Upper lobe of left lung (tissue), 6 donors: ENCODE measurements around the gene OR6B2. TPM values are rescaled to one million over a fixed set of nuclear protein-coding genes. Genes with fewer than 3 reads are reported as not detected.

Experiments used
- ATAC-seq, 2 donors: fragments of 200-7000 bp; cut with Tn5 transposase; one replicate each; pipeline ENCODE4 v1.9.1; 2022; ENCODE audit warnings: mild to moderate bottlenecking in 2 of 2, moderate library complexity in 2 of 2; ENCODE audit not compliant: low FRiP score in 2 of 2
- DNase-seq, 2 donors: peaks; one replicate each; pipeline ENCODE4 v3.0.0-alpha.2; 2019 to 2020
- H3K27ac ChIP-seq, 4 donors: fragments of 200-600 bp; sonication (generic); one replicate each; pipeline ENCODE4 v1.5.1; 2016 to 2019
- H3K27me3 ChIP-seq, 4 donors: fragments of 200-600 bp; sonication (generic); one replicate each; pipeline ENCODE4 v1.5.1; 2017 to 2019
- H3K36me3 ChIP-seq, 4 donors: fragments of 200-600 bp; sonication (generic); one replicate each; pipeline ENCODE4 v1.5.1; 2016 to 2019
- H3K4me1 ChIP-seq, 4 donors: fragments of 200-600 bp; sonication (generic); one replicate each; pipeline ENCODE4 v1.5.1; 2018 to 2019
- H3K4me3 ChIP-seq, 4 donors: fragments of 200-600 bp; sonication (generic); one replicate each; pipeline ENCODE4 v1.5.1; 2017 to 2019; ENCODE audit warnings: mild to moderate bottlenecking in 2 of 4, moderate library complexity in 1 of 4
- H3K9me3 ChIP-seq, 4 donors: fragments of 200-600 bp; sonication (generic); one replicate each; pipeline ENCODE4 v1.5.1; 2018 to 2019
- CTCF ChIP-seq, 6 experiments: fragments of 450-650 bp in 4 of 6; fragments of 200-600 bp in 2 of 6; sonication (generic) in 2 of 6; IDR thresholded peaks; one replicate each; pipeline ENCODE4 v1.5.1; 2016 to 2019; ENCODE audit warnings: antibody characterized with exemption in 6 of 6
- EP300 ChIP-seq, 4 donors: sonication (generic); formaldehyde crosslinking; IDR thresholded peaks; one replicate each; pipeline ENCODE4 v1.5.1; 2017; ENCODE audit warnings: antibody characterized with exemption in 4 of 4, control low read depth in 2 of 4
- POLR2A ChIP-seq, 4 donors: fragments of 450-650 bp; IDR thresholded peaks; one replicate each; pipeline ENCODE4 v1.5.1; 2016 to 2017; ENCODE audit warnings: antibody characterized with exemption in 4 of 4, mild to moderate bottlenecking in 2 of 4
- POLR2AphosphoS5 ChIP-seq, 2 donors: sonication (generic); formaldehyde crosslinking; IDR thresholded peaks; one replicate each; pipeline ENCODE4 v1.5.1; 2017; ENCODE audit warnings: antibody characterized with exemption in 2 of 2
- WGBS, 2 donors: methylation state at CpG; one replicate each; pipeline ENCODE4 v1.1.5; 2017 to 2018; 5-methylcytosine and 5-hydroxymethylcytosine counted together
- total RNA-seq, 6 donors: library from RNA; depleted of rRNA in 4 of 6; stranded (reverse); fragments of >200 nt in 4 of 6; gene quantifications; one replicate each; pipeline versions ENCODE4 v1.1.0 to v1.2.1, GENCODE V29; 2016 to 2021
- donor health status: DM: no; HTN: no; CAD: no; lungs with moderate emphysema.
- donor health status: DM: no; HTN: yes; CAD: no; lungs with severe emphysema.

OR6B2 gene
- total RNA-seq, 6 donors from 2014 or later: not detected

- no peak overlapping the region for H3K4me3 ChIP-seq
- no peaks in the 10 kb centered on the region for H3K9me3 ChIP-seq
- no peaks in the 10 kb centered on the region for H3K27me3 ChIP-seq
- TF ChIP-seq EP300 (IDR thresholded peaks at IDR 0.05) (no peak), POLR2AphosphoS5 (IDR thresholded peaks at IDR 0.05) (no peak), CTCF (IDR thresholded peaks at IDR 0.05) (no peak), POLR2A (IDR thresholded peaks at IDR 0.05) (no peak)
- no peaks in the 10 kb centered on the region for H3K4me1 ChIP-seq
- DNase-seq (no peak), ATAC-seq (no peak)
- WGBS, 2 donors: 25 to 44% methylated on average over 5 of the region's 5 CpGs
- H3K36me3 ChIP-seq: no peaks in the 10 kb centered on the region
- H3K27ac ChIP-seq: no peak overlapping the region
These were observed 3.1 kb upstream of the OR6B2 start for GRCh38 chr2:240033330-240033678.

GRCh38 chr2:240032406-240033329, 2.4 kb upstream of the OR6B2 start:
- no peak for DNase-seq
- Histone ChIP-seq H3K27me3 (no peaks in the 10 kb centered on the region), H3K9me3 (no peaks in the 10 kb centered on the region), H3K4me1 (no peaks in the 10 kb centered on the region), H3K36me3 (no peaks in the 10 kb centered on the region), H3K27ac (no peak overlapping the region), H3K4me3 (no peak overlapping the region)
- peak in 1 of 2 donors; percentile 38 for ATAC-seq
- no peak for TF ChIP-seq POLR2AphosphoS5 (IDR thresholded peaks at IDR 0.05)
- TF ChIP-seq EP300 (IDR thresholded peaks at IDR 0.05): no peak
- 72 to 76% methylated on average over 10 to 14 of the region's 14 CpGs for WGBS, 2 donors

- Histone ChIP-seq H3K27me3 (no peaks in the 10 kb centered on the region), H3K27ac (peak overlapping the region; percentile 95 to 98 (median 96)), H3K4me3 (peak overlapping the region; percentile 91 to 96 (median 94)), H3K36me3 (peaks cover 9 to 17% (median 13%) of the 10 kb centered on the region in 4 donors), H3K4me1 (peaks cover 10 to 25% (median 13%) of the 10 kb centered on the region in 4 donors), H3K9me3 (no peaks in the 10 kb centered on the region)
- 0% methylated on average over 11 to 14 of the region's 22 CpGs for WGBS, 2 donors
- no peak for TF ChIP-seq POLR2AphosphoS5 (IDR thresholded peaks at IDR 0.05)
- no peak for TF ChIP-seq POLR2A (IDR thresholded peaks at IDR 0.05)
- ATAC-seq: peak in 1 of 2 donors; percentile 12
- DNase-seq: no peak
These were observed 5.5 kb downstream of the OR6B2 start for GRCh38 chr2:240024766-240025165.

GRCh38 chr2:240023792-240024191, 6.4 kb downstream of the OR6B2 start:
- Histone ChIP-seq H3K27me3 (no peaks in the 10 kb centered on the region), H3K4me3 (peak overlapping the region in 1 of 4 donors; percentile 91), H3K9me3 (no peaks in the 10 kb centered on the region), H3K27ac (no peak overlapping the region), H3K36me3 (peaks cover 9 to 23% (median 17%) of the 10 kb centered on the region in 4 donors), H3K4me1 (peaks cover 10 to 25% (median 13%) of the 10 kb centered on the region in 4 donors)
- no peak for DNase-seq
- TF ChIP-seq POLR2AphosphoS5 (IDR thresholded peaks at IDR 0.05): no peak
- TF ChIP-seq CTCF (IDR thresholded peaks at IDR 0.05): no peak
- TF ChIP-seq POLR2A (IDR thresholded peaks at IDR 0.05): no peak
- WGBS, 2 donors: 79 to 87% methylated on average over 9 of the region's 9 CpGs
- no peak for ATAC-seq

GRCh38 chr2:240021488-240022104, 8.6 kb downstream of the OR6B2 start:
- no peak overlapping the region for H3K4me3 ChIP-seq
- TF ChIP-seq POLR2AphosphoS5 (IDR thresholded peaks at IDR 0.05) (no peak), CTCF (IDR thresholded peaks at IDR 0.05) (peak; percentile 52 to 59 (median 56)), EP300 (IDR thresholded peaks at IDR 0.05) (no peak)
- 67 to 68% methylated on average over 8 to 9 of the region's 9 CpGs for WGBS, 2 donors
- peaks cover 22 to 45% (median 39%) of the 10 kb centered on the region in 4 donors for H3K36me3 ChIP-seq
- DNase-seq: peak in 1 of 2 donors; percentile 64
- ATAC-seq: peak in 1 of 2 donors; percentile 54
- H3K9me3 ChIP-seq: no peaks in the 10 kb centered on the region
- H3K4me1 ChIP-seq: peaks cover 10 to 25% (median 13%) of the 10 kb centered on the region in 4 donors
- H3K27me3 ChIP-seq: no peaks in the 10 kb centered on the region
- no peak overlapping the region for H3K27ac ChIP-seq
